Endothelial cell (in vitro differentiated cells): ENCODE data around the gene TCF19. TPM values are rescaled to one million over a fixed set of nuclear protein-coding genes. Genes with fewer than 3 reads are reported as not detected.
A peak's percentile ranks its signal among the peaks of the same experiment; 100 is the strongest.

Experiments used
- DNase-seq: peaks from one replicate; pipeline ENCODE4 v3.0.0; 2021; ENCODE audit warnings: low spot score
- H3K27ac Mint-ChIP-seq: one replicate; pipeline ENCODE4 v1.8.0; 2021; ENCODE audit warnings: mixed read lengths, inconsistent platforms; ENCODE audit not compliant: unreplicated experiment
- H3K27me3 Mint-ChIP-seq: one replicate; pipeline ENCODE4 v1.8.0; 2021; ENCODE audit warnings: mild to moderate bottlenecking, moderate library complexity, mixed read lengths, inconsistent platforms; ENCODE audit not compliant: unreplicated experiment
- H3K36me3 Mint-ChIP-seq: one replicate; pipeline ENCODE4 v1.8.0; 2021; ENCODE audit warnings: mild to moderate bottlenecking, low read depth, mixed read lengths, inconsistent platforms; ENCODE audit not compliant: unreplicated experiment
- H3K4me1 Mint-ChIP-seq: one replicate; pipeline ENCODE4 v1.8.0; 2021; ENCODE audit warnings: mild to moderate bottlenecking, mixed read lengths, inconsistent platforms; ENCODE audit not compliant: unreplicated experiment
- H3K4me3 Mint-ChIP-seq: one replicate; pipeline ENCODE4 v1.8.0; 2021; ENCODE audit warnings: mild to moderate bottlenecking, mixed read lengths, inconsistent platforms; ENCODE audit not compliant: unreplicated experiment
- H3K9me3 Mint-ChIP-seq: one replicate; pipeline ENCODE4 v1.8.0; 2021; ENCODE audit warnings: mixed read lengths, inconsistent platforms; ENCODE audit not compliant: unreplicated experiment
- CTCF ChIP-seq: fragments of 200-600 bp; sonication (generic); IDR thresholded peaks from one replicate; pipeline ENCODE4 v1.5.0; 2021; ENCODE audit warnings: antibody characterized with exemption; ENCODE audit not compliant: unreplicated experiment
- total RNA-seq: library from RNA; stranded (reverse); fragmentation: NEBNext Ultra II Directional; extraction: Animal tissue kit (Norgen Biotek cat#: 25700); gene quantifications from one replicate; pipeline ENCODE4 v1.2.1, GENCODE V29; 2021; ENCODE audit not compliant: unreplicated experiment

TCF19 gene
- total RNA-seq, 1 donor from 2014 or later = 17.2 TPM

DNA sequence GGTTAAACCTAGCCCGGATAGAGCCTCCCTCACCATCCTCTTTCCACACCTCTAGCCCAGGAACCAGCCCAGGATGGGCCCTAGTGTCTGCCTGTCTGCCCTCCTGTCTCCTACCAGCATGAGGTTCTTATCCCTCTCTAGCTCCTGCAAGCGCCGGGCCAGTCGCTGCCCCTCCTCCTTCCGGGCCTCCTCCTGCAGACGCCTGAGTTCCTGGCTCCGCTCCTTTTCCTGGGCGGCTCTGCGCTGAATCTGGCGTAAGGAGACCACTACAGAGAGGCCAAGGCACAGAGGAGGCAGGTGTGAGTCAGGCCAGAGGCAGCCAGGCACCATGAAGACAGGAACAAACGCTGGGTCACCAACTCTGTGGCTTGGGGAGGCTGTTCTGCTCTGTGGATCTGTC lies 15.2 kb upstream of the TCF19 start:
- Mint-ChIP-seq H3K4me1 (peaks cover 21% of the 10 kb centered on the region), H3K9me3 (no peaks in the 10 kb centered on the region), H3K27ac (no peak overlapping the region), H3K36me3 (peaks cover 9% of the 10 kb centered on the region), H3K4me3 (peak overlapping the region; percentile 22), H3K27me3 (peaks cover 5% of the 10 kb centered on the region)
- DNase-seq = peak; percentile 23
- TF ChIP-seq CTCF = no peak

DNA sequence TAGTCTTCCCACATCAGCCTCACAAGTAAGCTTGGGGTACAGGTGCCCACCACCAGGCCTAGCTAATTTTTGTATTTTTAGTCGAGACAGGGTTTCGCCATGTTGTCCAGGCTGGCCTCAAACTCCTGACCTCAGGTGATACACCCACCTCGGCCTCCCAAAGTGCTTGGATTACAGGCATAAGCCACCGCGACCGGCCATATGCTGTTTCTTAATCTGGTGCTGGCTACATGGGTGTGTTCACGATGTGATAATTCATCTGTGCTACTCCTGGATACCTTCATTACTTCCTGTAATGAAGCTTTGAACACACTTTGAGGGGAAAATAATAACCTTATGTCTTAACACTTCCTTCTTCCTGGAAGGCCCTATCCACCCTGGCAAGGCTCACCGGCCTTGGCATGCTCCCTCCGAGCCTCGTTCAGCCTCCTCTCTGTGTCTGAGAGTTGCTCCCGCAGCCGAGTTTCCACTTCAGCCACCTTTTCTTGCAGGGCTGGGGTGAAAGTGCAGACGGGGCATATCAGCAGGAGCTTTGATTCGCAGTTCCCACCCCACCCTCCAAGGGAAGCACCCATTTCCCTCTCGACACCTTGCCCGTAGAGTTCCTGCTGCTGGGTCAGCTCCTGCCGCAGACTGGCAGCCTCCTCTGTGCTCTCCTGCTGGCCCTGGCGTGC lies 14.0 kb upstream of the TCF19 start:
- peaks cover 6% of the 10 kb centered on the region for H3K36me3 Mint-ChIP-seq
- H3K27me3 Mint-ChIP-seq = peaks cover 5% of the 10 kb centered on the region
- no peaks in the 10 kb centered on the region for H3K9me3 Mint-ChIP-seq
- DNase-seq = no peak
- H3K4me3 Mint-ChIP-seq = no peak overlapping the region
- H3K4me1 Mint-ChIP-seq = peaks cover 20% of the 10 kb centered on the region
- no peak overlapping the region for H3K27ac Mint-ChIP-seq
- no peak for TF ChIP-seq CTCF

- no peak overlapping the region for H3K4me3 Mint-ChIP-seq
- no peaks in the 10 kb centered on the region for H3K9me3 Mint-ChIP-seq
- DNase-seq = no peak
- H3K27me3 Mint-ChIP-seq = peaks cover 4% of the 10 kb centered on the region
- no peak overlapping the region for H3K27ac Mint-ChIP-seq
- H3K36me3 Mint-ChIP-seq = peaks cover 6% of the 10 kb centered on the region
- peaks cover 15% of the 10 kb centered on the region for H3K4me1 Mint-ChIP-seq
- no peak for TF ChIP-seq CTCF
Observed at GRCh38 chr6:31144970-31145340, 13.4 kb upstream of the TCF19 start.

DNA sequence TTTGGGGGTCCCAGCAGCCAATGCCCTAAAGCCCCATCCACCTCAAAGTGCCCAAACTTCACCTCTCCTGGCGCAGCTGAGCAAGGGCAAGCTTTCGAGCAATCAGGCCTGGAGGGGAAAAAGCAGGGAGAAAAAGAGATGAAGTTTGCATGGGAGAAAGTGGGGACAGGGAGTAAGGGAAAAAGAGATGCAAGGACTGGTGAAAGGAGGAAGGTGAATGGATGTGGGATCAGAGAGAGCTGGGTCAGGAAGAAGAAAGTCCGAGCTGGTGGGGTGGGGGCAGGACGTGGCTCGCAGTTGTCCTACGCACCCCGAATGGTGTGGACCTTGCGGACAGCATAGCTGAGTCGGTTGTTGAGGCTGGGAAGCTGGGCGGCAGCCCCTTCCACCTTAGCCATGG lies 13.0 kb upstream of the TCF19 start:
- Mint-ChIP-seq H3K27ac (no peak overlapping the region), H3K36me3 (peaks cover 6% of the 10 kb centered on the region), H3K4me1 (peaks cover 12% of the 10 kb centered on the region), H3K27me3 (peaks cover 4% of the 10 kb centered on the region), H3K9me3 (no peaks in the 10 kb centered on the region), H3K4me3 (no peak overlapping the region)
- no peak for TF ChIP-seq CTCF
- no peak for DNase-seq

- DNase-seq = no peak
- peaks cover 2% of the 10 kb centered on the region for H3K27me3 Mint-ChIP-seq
- TF ChIP-seq CTCF = no peak
- no peak overlapping the region for H3K4me3 Mint-ChIP-seq
- no peaks in the 10 kb centered on the region for H3K9me3 Mint-ChIP-seq
- H3K36me3 Mint-ChIP-seq = peaks cover 11% of the 10 kb centered on the region
- H3K27ac Mint-ChIP-seq = no peak overlapping the region
- H3K4me1 Mint-ChIP-seq = no peaks in the 10 kb centered on the region
Observed at GRCh38 chr6:31149827-31150447, 8.5 kb upstream of the TCF19 start.
